Lower leg skin (tissue), 3 donors: ENCODE data around the gene CRYL1.

ENCODE experiments used
- POLR2A ChIP-seq, 2 donors: fragments of 450-650 bp; IDR thresholded peaks; one replicate each; pipeline ENCODE4 v1.6.1; 2016 to 2017; ENCODE audit warnings: antibody characterized with exemption in 2 of 2, mild to moderate bottlenecking in 1 of 2, moderate library complexity in 1 of 2
- TF ChIP-seq, protein P1 (sequence below), 3 donors: fragments of 450-650 bp; IDR thresholded peaks; one replicate each; pipeline ENCODE4 v1.5.1; 2016; ENCODE audit warnings: antibody characterized with exemption in 3 of 3, mild to moderate bottlenecking in 3 of 3, moderate library complexity in 2 of 3

DNA sequence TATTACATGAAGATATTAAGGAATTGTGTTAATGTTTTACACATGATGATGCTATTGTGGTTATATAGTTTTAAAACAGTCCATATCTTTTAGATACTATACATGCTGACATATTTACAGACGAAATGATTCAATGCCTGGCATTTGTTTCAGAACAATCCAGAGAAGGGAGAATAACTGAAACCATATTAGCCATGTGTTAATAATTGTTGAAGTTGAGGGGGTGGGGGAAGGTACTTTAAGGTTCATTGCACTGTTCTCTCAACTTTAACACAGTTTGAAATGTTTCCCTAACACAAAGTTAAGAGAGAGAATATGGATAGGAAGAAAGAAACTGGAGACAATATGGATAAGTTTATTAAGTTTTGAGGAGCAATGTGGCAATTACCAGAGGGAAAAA, 5.8 kb downstream of the CRYL1 start:
- TF ChIP-seq, protein P1, sequence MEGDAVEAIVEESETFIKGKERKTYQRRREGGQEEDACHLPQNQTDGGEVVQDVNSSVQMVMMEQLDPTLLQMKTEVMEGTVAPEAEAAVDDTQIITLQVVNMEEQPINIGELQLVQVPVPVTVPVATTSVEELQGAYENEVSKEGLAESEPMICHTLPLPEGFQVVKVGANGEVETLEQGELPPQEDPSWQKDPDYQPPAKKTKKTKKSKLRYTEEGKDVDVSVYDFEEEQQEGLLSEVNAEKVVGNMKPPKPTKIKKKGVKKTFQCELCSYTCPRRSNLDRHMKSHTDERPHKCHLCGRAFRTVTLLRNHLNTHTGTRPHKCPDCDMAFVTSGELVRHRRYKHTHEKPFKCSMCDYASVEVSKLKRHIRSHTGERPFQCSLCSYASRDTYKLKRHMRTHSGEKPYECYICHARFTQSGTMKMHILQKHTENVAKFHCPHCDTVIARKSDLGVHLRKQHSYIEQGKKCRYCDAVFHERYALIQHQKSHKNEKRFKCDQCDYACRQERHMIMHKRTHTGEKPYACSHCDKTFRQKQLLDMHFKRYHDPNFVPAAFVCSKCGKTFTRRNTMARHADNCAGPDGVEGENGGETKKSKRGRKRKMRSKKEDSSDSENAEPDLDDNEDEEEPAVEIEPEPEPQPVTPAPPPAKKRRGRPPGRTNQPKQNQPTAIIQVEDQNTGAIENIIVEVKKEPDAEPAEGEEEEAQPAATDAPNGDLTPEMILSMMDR (IDR thresholded peaks at IDR 0.05): no peak
- TF ChIP-seq POLR2A (IDR thresholded peaks at IDR 0.05): no peak
